OCI-LY3 (cell line): ENCODE data around the gene DYNLRB1.

ENCODE experiments used
- H2AFZ ChIP-seq: fragments of 200-600, 300-600 bp; shearing (Covaris generic); 2 replicates; pipeline ENCODE4 v1.6.0; 2014; ENCODE audit warnings: antibody characterized with exemption, low read depth, low read length
- H3K27ac ChIP-seq: fragments of 200-600, 300-600 bp; sonication (generic); 2 replicates; pipeline ENCODE4 v1.5.1; 2014; ENCODE audit warnings: mild to moderate bottlenecking, low read length, moderate library complexity, mixed read lengths
- H3K27me3 ChIP-seq: fragments of 200-600, 300-600 bp; sonication (generic); 2 replicates; pipeline ENCODE4 v1.6.1; 2014; ENCODE audit warnings: low read depth, low read length, mixed read lengths
- H3K36me3 ChIP-seq: fragments of 200-600, 300-600 bp; sonication (generic); replicated peaks from 2 replicates; pipeline ENCODE3; 2014; ENCODE audit warnings: low read depth, low read length, mixed read lengths
- H3K4me1 ChIP-seq: fragments of 300-600, 200-600 bp; sonication (generic); 2 replicates; pipeline ENCODE4 v1.6.1; 2014; ENCODE audit warnings: low read length, mixed read lengths
- H3K4me2 ChIP-seq: fragments of 200-600, 300-600 bp; sonication (generic); 2 replicates; pipeline ENCODE4 v1.6.1; 2014; ENCODE audit warnings: low read length, mixed read lengths
- H3K4me3 ChIP-seq: fragments of 300-600, 200-600 bp; sonication (generic); 2 replicates; pipeline ENCODE4 v1.5.1; 2014; ENCODE audit warnings: antibody characterized with exemption, mild to moderate bottlenecking, low read length, moderate library complexity
- H3K79me2 ChIP-seq: fragments of 300-600, 200-600 bp; shearing (Covaris generic); 2 replicates; pipeline ENCODE4 v1.6.1; 2014; ENCODE audit warnings: mild to moderate bottlenecking, low read length, mixed read lengths
- H3K9ac ChIP-seq: fragments of 300-600, 200-600 bp; shearing (Covaris generic); 2 replicates; pipeline ENCODE4 v1.6.0; 2014; ENCODE audit warnings: mild to moderate bottlenecking, low read length, moderate library complexity
- H3K9me3 ChIP-seq: fragments of 200-600, 300-600 bp; shearing (Covaris generic); 2 replicates; pipeline ENCODE4 v1.6.1; 2014; ENCODE audit warnings: low read length, mixed read lengths; ENCODE audit not compliant: insufficient read depth
- H4K20me1 ChIP-seq: fragments of 200-600, 300-600 bp; sonication (generic); 2 replicates; pipeline ENCODE4 v1.6.1; 2016; ENCODE audit warnings: low read length, mixed read lengths; ENCODE audit not compliant: insufficient read depth
- CTCF ChIP-seq: fragments of 200-600, 300-600 bp; sonication (generic); IDR thresholded peaks from 2 replicates; pipeline ENCODE4 v1.5.1; 2014; ENCODE audit warnings: antibody characterized with exemption, low read length, low read depth
- EZH2phosphoT487 ChIP-seq: fragments of 200-600 bp; shearing (Covaris generic); IDR thresholded peaks from 2 replicates; pipeline ENCODE4 v1.6.1; 2018; ENCODE audit warnings: antibody characterized with exemption, mixed run types, low read depth

The DYNLRB1 gene

GRCh38 chr20:34578025-34578424, 61.8 kb downstream of the DYNLRB1 start:
- H3K27me3 ChIP-seq, result no peaks in the 10 kb centered on the region
- peaks cover 27% of the 10 kb centered on the region for H3K4me1 ChIP-seq
- H3K79me2 ChIP-seq, result no peaks in the 10 kb centered on the region
- H3K4me2 ChIP-seq, result no peak overlapping the region
- no peak overlapping the region for H2AFZ ChIP-seq
- H3K9ac ChIP-seq, result no peak overlapping the region
- no peak overlapping the region for H3K4me3 ChIP-seq
- H3K36me3 ChIP-seq, result peaks cover 13% of the 10 kb centered on the region
- H3K27ac ChIP-seq, result no peak overlapping the region
- TF ChIP-seq CTCF (no peak), EZH2phosphoT487 (no peak)
- H3K9me3 ChIP-seq, result no peaks in the 10 kb centered on the region
- H4K20me1 ChIP-seq, result no peaks in the 10 kb centered on the region

DNA sequence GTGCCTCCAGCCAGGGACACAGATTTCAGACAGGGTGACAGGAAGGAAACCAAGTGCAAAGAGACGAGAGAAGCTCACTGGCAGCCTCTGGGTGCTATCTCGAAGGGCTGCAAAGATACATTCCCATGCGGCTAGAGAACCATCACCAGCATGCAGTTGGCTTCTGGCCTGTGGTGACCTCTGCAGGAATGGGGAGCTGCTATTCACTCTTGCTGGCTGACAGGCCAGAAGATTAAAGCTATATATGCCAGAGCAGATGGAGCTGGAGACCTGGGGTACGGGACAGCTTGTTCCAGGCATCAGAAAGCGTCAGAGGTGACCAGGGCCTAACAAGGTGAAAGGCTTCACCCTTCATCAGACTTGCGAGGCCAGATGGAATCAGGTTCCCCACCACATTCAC, 62.3 kb downstream of the DYNLRB1 start:
- no peak for TF ChIP-seq CTCF
- TF ChIP-seq EZH2phosphoT487, result no peak
- H2AFZ ChIP-seq, result no peak overlapping the region
- no peak overlapping the region for H3K4me2 ChIP-seq
- no peaks in the 10 kb centered on the region for H4K20me1 ChIP-seq
- no peaks in the 10 kb centered on the region for H3K79me2 ChIP-seq
- no peak overlapping the region for H3K4me3 ChIP-seq
- peaks cover 16% of the 10 kb centered on the region for H3K36me3 ChIP-seq
- H3K4me1 ChIP-seq, result peaks cover 27% of the 10 kb centered on the region
- no peaks in the 10 kb centered on the region for H3K27me3 ChIP-seq
- H3K9me3 ChIP-seq, result no peaks in the 10 kb centered on the region
- no peak overlapping the region for H3K9ac ChIP-seq
- no peak overlapping the region for H3K27ac ChIP-seq

GRCh38 chr20:34579191-34579978, 63.2 kb downstream of the DYNLRB1 start:
- Histone ChIP-seq H4K20me1 (no peaks in the 10 kb centered on the region), H3K4me1 (peaks cover 27% of the 10 kb centered on the region), H3K9me3 (no peaks in the 10 kb centered on the region), H3K4me2 (no peak overlapping the region), H3K9ac (no peak overlapping the region), H3K27ac (no peak overlapping the region), H3K4me3 (no peak overlapping the region), H3K27me3 (no peaks in the 10 kb centered on the region), H3K79me2 (no peaks in the 10 kb centered on the region), H2AFZ (no peak overlapping the region), H3K36me3 (peaks cover 16% of the 10 kb centered on the region)
- TF ChIP-seq EZH2phosphoT487, result no peak
- TF ChIP-seq CTCF, result no peak

DNA sequence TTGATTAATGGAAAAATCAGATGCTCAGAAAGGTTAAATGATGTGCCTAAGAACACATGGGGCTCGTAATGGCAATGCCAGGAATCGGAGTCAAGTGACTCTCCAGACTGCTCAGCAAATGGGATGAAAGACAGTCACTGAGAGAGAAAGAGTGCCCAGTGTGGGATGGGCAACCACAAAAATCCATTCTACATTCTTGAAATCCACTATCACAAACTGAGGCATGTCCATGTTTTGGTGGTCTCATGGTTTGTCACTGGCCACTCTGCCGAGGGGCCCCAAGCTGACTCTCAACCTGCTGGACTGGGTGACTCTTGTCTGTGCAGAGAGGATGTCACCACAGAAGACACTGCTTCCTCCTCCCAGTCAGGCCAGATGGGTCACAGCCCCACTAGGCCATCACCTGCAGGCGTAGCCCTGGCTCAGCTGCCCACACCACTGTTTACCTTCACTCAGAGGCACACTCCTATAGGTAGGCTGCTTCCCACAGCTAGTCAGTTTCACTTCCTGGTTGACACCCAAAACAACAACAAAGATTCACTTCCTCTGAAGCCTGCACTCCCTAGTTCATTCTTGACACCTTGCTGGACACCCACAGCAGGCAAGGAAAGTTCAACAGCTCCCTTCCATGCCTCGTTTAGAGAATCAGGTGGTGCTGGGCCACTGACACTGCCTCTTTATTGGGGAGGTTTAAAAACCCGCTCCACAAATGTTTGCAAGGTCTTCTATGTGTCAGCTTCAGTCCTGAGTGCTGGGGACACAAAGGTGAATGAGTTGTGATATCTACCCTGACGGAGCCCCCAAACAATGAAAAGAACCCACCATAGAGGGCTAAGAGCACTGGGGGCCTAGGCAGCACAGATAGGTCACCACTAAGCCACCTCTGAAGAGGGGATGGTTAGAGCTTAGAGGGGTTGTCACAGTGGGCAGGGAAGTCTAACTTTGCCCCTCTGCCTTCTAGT, 64.0 kb downstream of the DYNLRB1 start:
- H3K36me3 ChIP-seq, result peaks cover 17% of the 10 kb centered on the region
- no peaks in the 10 kb centered on the region for H3K27me3 ChIP-seq
- no peaks in the 10 kb centered on the region for H3K79me2 ChIP-seq
- H3K27ac ChIP-seq, result peak overlapping the region; percentile 16
- TF ChIP-seq EZH2phosphoT487, result no peak
- TF ChIP-seq CTCF, result no peak
- peaks cover 27% of the 10 kb centered on the region for H3K4me1 ChIP-seq
- peak overlapping the region; percentile 14 for H3K4me2 ChIP-seq
- H4K20me1 ChIP-seq, result no peaks in the 10 kb centered on the region
- H3K9me3 ChIP-seq, result no peaks in the 10 kb centered on the region
- no peak overlapping the region for H3K4me3 ChIP-seq
- H3K9ac ChIP-seq, result no peak overlapping the region
- no peak overlapping the region for H2AFZ ChIP-seq
